ENCODE measurements around the gene ZC2HC1C.

GRCh38 chr14:75101491-75101890, 32.0 kb downstream of the ZC2HC1C start:
- TF ChIP-seq FOXA1 (IDR thresholded peaks at IDR 0.05) (no peak), ZNF384 (IDR thresholded peaks at IDR 0.05) (no peak), L3MBTL2 (conservative IDR thresholded peaks at IDR 0.05) (no peak), HDGF (IDR thresholded peaks at IDR 0.05; ENCODE audit: borderline replicate concordance) (no peak), SP1 (IDR thresholded peaks at IDR 0.05) (no peak), BHLHE40 (IDR thresholded peaks at IDR 0.05; ENCODE audit: borderline replicate concordance) (no peak), NFRKB (IDR thresholded peaks at IDR 0.05) (no peak), TARDBP (IDR thresholded peaks at IDR 0.05) (no peak), SUZ12 (IDR thresholded peaks at IDR 0.05) (no peak), ARNT (IDR thresholded peaks at IDR 0.05) (no peak), FOXM1 (IDR thresholded peaks at IDR 0.05; ENCODE audit: borderline replicate concordance) (no peak)

All from HEK293T (cell line).